A549 treated with AZD2906 at 1 μM for 4 hours (cell line): Measurements from ENCODE around the gene ELK1. TPM values are rescaled to one million over a fixed set of nuclear protein-coding genes. Genes with fewer than 3 reads are reported as not detected.

Source experiments
- total RNA-seq: library from RNA; stranded (reverse); fragments of 200-300 nt; extraction: Qiagen RNA extraction; gene quantifications from 5 replicates; pipeline ENCODE4 v1.2.3, GENCODE V29; 2022

ELK1 gene
- 33.7 to 38.8 TPM (median 36.3 TPM) in 5 replicates for total RNA-seq

GRCh38 chrX:47650164-47651042 is at the start of gene ELK1:
Gene ELK1, minus strand, starts transcription at chrX:47650563. Its CDS starts 9,122 bp downstream, at chrX:47641441.

GRCh38 chrX:47658684-47659420 is 8.5 kb upstream of the ELK1 start, which contains the start of gene UXT:
Gene UXT, minus strand, starts transcription at chrX:47659180. Its CDS starts 253 bp downstream, at chrX:47658927.

GRCh38 chrX:47629419-47630200 is 20.8 kb downstream of the ELK1 start, which contains the start of gene CFP:
Gene CFP, minus strand, starts transcription at chrX:47629930. Its CDS starts 86 bp downstream, at chrX:47629844.

GRCh38 chrX:47619486-47620302 is 30.7 kb downstream of the ELK1 start, which contains the start of gene SYN1:
Gene SYN1, minus strand, starts transcription at chrX:47619857. Its CDS starts 129 bp downstream, at chrX:47619728.

Other genes starting within 250 kb of the ELK1 start
- gene ZNF41, start 167.3 kb downstream of the ELK1 start, total RNA-seq, result 3.5 to 4.6 TPM (median 3.7 TPM) in 5 replicates
- 43.1 to 58.2 TPM (median 55.0 TPM) in 5 replicates for gene ARAF, start 89.4 kb downstream of the ELK1 start, total RNA-seq
- 247 to 279 TPM (median 269 TPM) in 5 replicates for gene TIMP1, start 68.1 kb downstream of the ELK1 start, total RNA-seq
- gene SYN1, start 30.7 kb downstream of the ELK1 start, total RNA-seq, result 0.22 to 0.46 TPM (median 0.29 TPM) in 5 replicates
- gene CFP, start 20.6 kb downstream of the ELK1 start, total RNA-seq, result 0.24 to 0.71 TPM (median 0.53 TPM) in 5 replicates
- gene UXT, start 8.6 kb upstream of the ELK1 start, total RNA-seq, result 150 to 189 TPM (median 178 TPM) in 5 replicates
- gene ZNF81, start 186.3 kb upstream of the ELK1 start, total RNA-seq, result 4.1 to 6.7 TPM (median 6.1 TPM) in 5 replicates